Esophagus squamous epithelium (tissue), 5 donors: ENCODE data around the gene APOC1. TPM values are rescaled to one million over a fixed set of nuclear protein-coding genes. Genes with fewer than 3 reads are reported as not detected.
"Not testable (repeated sequence)": the region's sequence is repeated elsewhere in the genome, so short reads cannot be mapped to it uniquely, and the experiment has no call there.

Source experiments
- DNase-seq: peaks from one replicate; lab custom pipeline; 2025; lab: John Stamatoyannopoulos, UW
- H3K27ac ChIP-seq, 4 donors: fragments of 200-600 bp; sonication (generic); one replicate each; pipeline ENCODE4 v1.5.1; 2016 to 2019; ENCODE audit warnings: mild to moderate bottlenecking in 1 of 4
- H3K27me3 ChIP-seq, 4 donors: fragments of 200-600 bp; sonication (generic); 1 replicate in 3 of 4; 2 replicates in 1 of 4; pipeline versions ENCODE4 v1.5.1 to v1.6.0; 2017 to 2021; ENCODE audit warnings: antibody characterized with exemption in 1 of 4
- H3K36me3 ChIP-seq, 3 donors: fragments of 200-600 bp; sonication (generic); one replicate each; pipeline ENCODE4 v1.5.1; 2016 to 2019
- H3K4me1 ChIP-seq, 3 donors: fragments of 200-600 bp; sonication (generic); one replicate each; pipeline ENCODE4 v1.5.1; 2017 to 2019
- H3K4me3 ChIP-seq, 4 donors: fragments of 200-600 bp; sonication (generic); 1 replicate in 3 of 4; 2 replicates in 1 of 4; pipeline ENCODE4 v1.5.1; 2016 to 2019; ENCODE audit warnings: mild to moderate bottlenecking in 2 of 4, moderate library complexity in 1 of 4
- H3K9me3 ChIP-seq, 3 donors: fragments of 200-600 bp; sonication (generic); one replicate each; pipeline ENCODE4 v1.5.1; 2016 to 2019
- CTCF ChIP-seq, 6 experiments: fragments of 450-650 bp in 4 of 6; fragments of 200-600 bp in 2 of 6; sonication (generic) in 2 of 6; IDR thresholded peaks; one replicate each; pipeline ENCODE4 v1.5.1; 2016 to 2019; ENCODE audit warnings: antibody characterized with exemption in 6 of 6, mild to moderate bottlenecking in 4 of 6, moderate library complexity in 4 of 6
- POLR2A ChIP-seq, 4 donors: fragments of 450-650 bp; IDR thresholded peaks; one replicate each; pipeline ENCODE4 v1.6.1; 2017; ENCODE audit warnings: antibody characterized with exemption in 4 of 4, mild to moderate bottlenecking in 4 of 4, moderate library complexity in 3 of 4
- WGBS, 2 donors: methylation state at CpG; one replicate each; pipeline ENCODE4 v1.1.5; 2018; 5-methylcytosine and 5-hydroxymethylcytosine counted together
- intact Hi-C: fragments of 100-400 bp; cut with DNase I; formaldehyde crosslinking; loops from one replicate; pipeline ENCODE4 v1.15.0; 2022
- total RNA-seq, 4 donors: library from RNA; depleted of rRNA; stranded (reverse); fragments of >200 nt; gene quantifications; one replicate each; pipeline ENCODE4 v1.1.0, GENCODE V29; 2016
- donor health status: DM: yes; HTN: yes; CAD: no.

The APOC1 gene
- total RNA-seq, 4 donors from 2014 or later = 1.4 to 7.5 (median 4.1) TPM

- Histone ChIP-seq H3K27ac (peak overlapping the region in 1 of 4 donors; percentile 68), H3K4me1 (peaks cover 6 to 39% (median 15%) of the 10 kb centered on the region in 3 donors), H3K4me3 (no peak overlapping the region), H3K9me3 (no peaks in the 10 kb centered on the region), H3K27me3 (peaks cover 0 to 8% (median 0%) of the 10 kb centered on the region in 4 donors), H3K36me3 (no peaks in the 10 kb centered on the region)
- 62 to 75% methylated on average over 6 to 8 of the region's 8 CpGs for WGBS, 2 donors
- intact Hi-C loops = no loop called here
- no peak for TF ChIP-seq POLR2A (IDR thresholded peaks at IDR 0.05)
- TF ChIP-seq CTCF (IDR thresholded peaks at IDR 0.05) = no peak
- no peak for DNase-seq
These were observed 9.9 kb downstream of the APOC1 start for GRCh38 chr19:44924243-44924725.

GRCh38 chr19:44925114-44925891 lies 10.9 kb downstream of the APOC1 start:
- H3K9me3 ChIP-seq = no peaks in the 10 kb centered on the region
- TF ChIP-seq CTCF (IDR thresholded peaks at IDR 0.05) (no peak), POLR2A (IDR thresholded peaks at IDR 0.05) (no peak)
- H3K4me3 ChIP-seq = no peak overlapping the region
- H3K36me3 ChIP-seq = no peaks in the 10 kb centered on the region
- WGBS, 2 donors = 45 to 58% methylated on average over 8 of the region's 8 CpGs
- intact Hi-C loops = no loop called here
- peaks cover 0 to 8% (median 0%) of the 10 kb centered on the region in 4 donors for H3K27me3 ChIP-seq
- peaks cover 6 to 39% (median 15%) of the 10 kb centered on the region in 3 donors for H3K4me1 ChIP-seq
- H3K27ac ChIP-seq = peak overlapping the region in 3 of 4 donors; percentile 50 to 75 (median 68)
- no peak for DNase-seq

- H3K36me3 ChIP-seq, DNase-seq, H3K27me3 ChIP-seq, intact Hi-C loops, H3K9me3 ChIP-seq: not testable (repeated sequence)
- Histone ChIP-seq H3K27ac (peak overlapping the region in 3 of 4 donors; percentile 18 to 58 (median 52)), H3K4me3 (peak overlapping the region in 2 of 4 donors; percentile 26 to 50), H3K4me1 (peaks cover 6 to 39% (median 15%) of the 10 kb centered on the region in 3 donors)
- WGBS, 2 donors = 52 to 76% methylated on average over 8 to 13 of the region's 19 CpGs
These were observed 12.1 kb downstream of the APOC1 start for GRCh38 chr19:44926245-44927077.

GRCh38 chr19:44927746-44928145 lies 13.3 kb downstream of the APOC1 start:
- H3K9me3 ChIP-seq = no peaks in the 10 kb centered on the region
- TF ChIP-seq CTCF (IDR thresholded peaks at IDR 0.05) (no peak), POLR2A (IDR thresholded peaks at IDR 0.05) (no peak)
- peaks cover 0 to 8% (median 0%) of the 10 kb centered on the region in 4 donors for H3K27me3 ChIP-seq
- WGBS, 2 donors = 0 to 70% methylated on average over 2 of the region's 5 CpGs
- H3K4me1 ChIP-seq = peaks cover 6 to 39% (median 15%) of the 10 kb centered on the region in 3 donors
- H3K4me3 ChIP-seq = no peak overlapping the region
- intact Hi-C loops = no loop called here
- peak overlapping the region in 3 of 4 donors; percentile 17 to 52 (median 19) for H3K27ac ChIP-seq
- DNase-seq = no peak
- H3K36me3 ChIP-seq = no peaks in the 10 kb centered on the region

- intact Hi-C loops = no loop called here
- Histone ChIP-seq H3K27me3 (peaks cover 0 to 8% (median 0%) of the 10 kb centered on the region in 4 donors), H3K4me1 (peaks cover 6 to 27% (median 11%) of the 10 kb centered on the region in 3 donors), H3K36me3 (no peaks in the 10 kb centered on the region), H3K9me3 (no peaks in the 10 kb centered on the region), H3K27ac (no peak overlapping the region), H3K4me3 (no peak overlapping the region)
- WGBS, 2 donors = 76 to 86% methylated on average over 7 of the region's 7 CpGs
- DNase-seq = no peak
- TF ChIP-seq POLR2A (IDR thresholded peaks at IDR 0.05) = no peak
- no peak for TF ChIP-seq CTCF (IDR thresholded peaks at IDR 0.05)
These were observed 15.7 kb downstream of the APOC1 start for GRCh38 chr19:44930088-44930487.
